ENCODE data around the gene RTTN. TPM values are rescaled to one million over a fixed set of nuclear protein-coding genes. Genes with fewer than 3 reads are reported as not detected.

Gene RTTN
- polyA plus RNA-seq, 1 experiment: 5.4 TPM

DNA sequence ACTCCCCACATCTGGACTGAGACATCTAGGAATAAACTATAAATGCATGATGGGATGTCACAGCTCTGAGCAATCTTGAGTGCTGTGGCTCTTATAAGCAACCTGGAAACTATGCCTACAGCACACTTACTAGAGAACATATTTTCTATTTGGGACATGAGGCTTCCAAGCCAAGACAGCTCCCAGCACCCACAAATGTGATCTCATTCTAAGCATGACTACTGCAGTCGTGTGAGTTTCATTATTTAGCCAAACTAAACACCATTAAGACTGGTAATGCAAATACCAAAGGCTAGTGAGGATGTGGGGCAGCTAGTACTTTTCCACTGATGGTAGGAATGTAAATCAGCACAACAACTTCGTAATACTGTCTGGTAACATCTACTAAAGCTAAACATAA is 72.5 kb downstream of the RTTN start:
- no peaks in the 10 kb centered on the region for H3K27me3 ChIP-seq (ENCODE audit: control insufficient read depth, insufficient read depth, low read length)
- peak; percentile 99 for DNase-seq (ENCODE audit: low read depth)
- ChIA-PET CTCF (interaction anchor here (0.6 to 1.3 kb wide), 5 partner anchors 9 to 131 kb away, joined by 3 to 4 read pairs (median 3); no protein-coding TSS in a partner anchor), POLR2A (no interaction called here)
- no peaks in the 10 kb centered on the region for H3K36me3 ChIP-seq (ENCODE audit: control insufficient read depth, insufficient read depth, low read length)
- TF ChIP-seq, protein P1, sequence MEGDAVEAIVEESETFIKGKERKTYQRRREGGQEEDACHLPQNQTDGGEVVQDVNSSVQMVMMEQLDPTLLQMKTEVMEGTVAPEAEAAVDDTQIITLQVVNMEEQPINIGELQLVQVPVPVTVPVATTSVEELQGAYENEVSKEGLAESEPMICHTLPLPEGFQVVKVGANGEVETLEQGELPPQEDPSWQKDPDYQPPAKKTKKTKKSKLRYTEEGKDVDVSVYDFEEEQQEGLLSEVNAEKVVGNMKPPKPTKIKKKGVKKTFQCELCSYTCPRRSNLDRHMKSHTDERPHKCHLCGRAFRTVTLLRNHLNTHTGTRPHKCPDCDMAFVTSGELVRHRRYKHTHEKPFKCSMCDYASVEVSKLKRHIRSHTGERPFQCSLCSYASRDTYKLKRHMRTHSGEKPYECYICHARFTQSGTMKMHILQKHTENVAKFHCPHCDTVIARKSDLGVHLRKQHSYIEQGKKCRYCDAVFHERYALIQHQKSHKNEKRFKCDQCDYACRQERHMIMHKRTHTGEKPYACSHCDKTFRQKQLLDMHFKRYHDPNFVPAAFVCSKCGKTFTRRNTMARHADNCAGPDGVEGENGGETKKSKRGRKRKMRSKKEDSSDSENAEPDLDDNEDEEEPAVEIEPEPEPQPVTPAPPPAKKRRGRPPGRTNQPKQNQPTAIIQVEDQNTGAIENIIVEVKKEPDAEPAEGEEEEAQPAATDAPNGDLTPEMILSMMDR (IDR thresholded peaks at IDR 0.05; ENCODE audit: insufficient read depth, low read depth, low read length): no peak
- H3K4me3 ChIP-seq (ENCODE audit: low read depth, low read length): peak overlapping the region; percentile 8; the same call in 1 of the 2 replicates

DNA sequence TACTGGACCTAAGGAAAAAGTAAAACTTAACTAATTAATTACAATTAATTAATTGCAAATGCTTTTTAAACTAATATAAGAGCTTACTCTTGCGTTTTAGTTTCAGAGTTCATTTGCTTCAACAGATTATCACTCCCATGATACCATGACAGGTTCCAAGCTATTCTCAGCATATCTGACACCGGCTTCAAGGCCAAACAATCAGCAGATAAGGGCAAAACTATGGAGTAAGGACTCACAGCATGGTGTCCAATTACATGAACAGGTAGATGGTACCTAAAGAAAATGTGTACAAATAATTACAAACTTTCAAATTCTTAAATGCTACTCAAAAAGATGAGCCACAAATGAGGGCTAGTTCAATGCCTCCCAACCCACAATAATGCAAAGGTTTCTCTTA is 77.2 kb downstream of the RTTN start:
- CTCF ChIA-PET: no interaction called here
- Histone ChIP-seq H3K27me3 (ENCODE audit: control insufficient read depth, insufficient read depth, low read length) (no peaks in the 10 kb centered on the region), H3K4me3 (ENCODE audit: low read depth, low read length) (no peak overlapping the region), H3K36me3 (ENCODE audit: control insufficient read depth, insufficient read depth, low read length) (no peaks in the 10 kb centered on the region; the same call in 1 of the 2 replicates)
- no peak for DNase-seq (ENCODE audit: low read depth)
- POLR2A ChIA-PET: no interaction called here
- TF ChIP-seq, protein P1 (IDR thresholded peaks at IDR 0.05; ENCODE audit: insufficient read depth, low read depth, low read length): no peak

DNA sequence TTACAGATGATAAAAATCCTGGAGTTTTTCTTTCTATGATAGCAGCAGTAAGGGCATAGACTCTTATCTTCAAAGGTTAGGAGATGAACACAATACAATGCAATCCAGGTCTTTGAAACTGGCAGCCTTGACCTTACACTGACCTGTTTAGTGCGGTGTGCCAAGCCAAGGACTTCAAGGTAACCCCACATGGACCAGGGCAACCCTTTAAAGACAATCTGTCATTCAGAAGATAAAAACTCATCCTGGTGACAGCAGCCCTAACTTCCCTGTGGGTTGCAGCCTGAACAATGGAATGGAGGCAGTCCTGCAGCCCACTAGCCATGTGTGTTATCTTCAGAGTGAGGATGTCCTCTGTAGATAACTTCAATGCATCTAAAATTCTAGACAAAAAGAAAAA is 78.1 kb downstream of the RTTN start:
- DNase-seq (ENCODE audit: low read depth): no peak
- no peaks in the 10 kb centered on the region for H3K27me3 ChIP-seq (ENCODE audit: control insufficient read depth, insufficient read depth, low read length)
- TF ChIP-seq, protein P1 (IDR thresholded peaks at IDR 0.05; ENCODE audit: insufficient read depth, low read depth, low read length): no peak
- H3K36me3 ChIP-seq (ENCODE audit: control insufficient read depth, insufficient read depth, low read length): no peaks in the 10 kb centered on the region; the same call in 1 of the 2 replicates
- POLR2A ChIA-PET: no interaction called here
- CTCF ChIA-PET: no interaction called here
- no peak overlapping the region for H3K4me3 ChIP-seq (ENCODE audit: low read depth, low read length)

DNA sequence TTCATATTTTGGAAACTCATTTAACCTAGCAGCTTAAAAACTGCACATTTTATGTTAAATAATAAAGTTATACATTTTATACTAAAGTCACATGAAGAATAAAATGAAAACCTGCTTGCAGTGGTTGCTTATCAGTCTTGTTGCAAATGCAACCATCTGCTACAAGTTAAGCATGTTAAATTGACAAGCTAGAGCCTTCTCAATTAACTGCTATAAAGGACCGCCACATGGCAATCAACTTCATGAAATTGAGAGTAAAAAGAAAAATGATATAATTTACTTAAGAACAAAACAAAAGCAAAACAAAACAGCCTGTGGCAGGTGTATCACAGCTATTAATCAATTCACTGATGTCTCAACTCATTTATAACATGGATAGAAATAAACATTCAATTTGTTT is 78.7 kb downstream of the RTTN start:
- ChIA-PET CTCF (no interaction called here), POLR2A (no interaction called here)
- Histone ChIP-seq H3K36me3 (ENCODE audit: control insufficient read depth, insufficient read depth, low read length) (no peaks in the 10 kb centered on the region; the same call in 1 of the 2 replicates), H3K27me3 (ENCODE audit: control insufficient read depth, insufficient read depth, low read length) (no peaks in the 10 kb centered on the region), H3K4me3 (ENCODE audit: low read depth, low read length) (no peak overlapping the region)
- TF ChIP-seq, protein P1 (IDR thresholded peaks at IDR 0.05; ENCODE audit: insufficient read depth, low read depth, low read length): no peak
- no peak for DNase-seq (ENCODE audit: low read depth)

DNA sequence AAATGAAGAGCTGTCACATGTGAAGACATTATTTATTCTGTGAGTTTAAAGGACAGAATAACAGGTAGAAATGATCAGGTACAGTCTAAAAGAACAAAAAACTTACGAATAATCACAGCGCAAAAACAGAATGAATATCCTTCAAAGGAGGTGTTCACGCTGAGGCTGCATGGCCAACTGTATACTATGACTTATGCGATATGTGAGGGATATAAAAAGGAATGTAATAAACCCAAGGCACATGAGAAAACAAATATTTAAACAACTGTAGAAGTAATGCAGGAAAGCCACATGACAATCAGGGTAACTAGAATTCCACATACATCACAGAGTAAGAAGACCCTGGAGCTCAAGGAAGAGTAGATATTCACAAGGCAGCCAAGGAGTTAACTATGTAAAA is 81.3 kb downstream of the RTTN start:
- TF ChIP-seq, protein P1 (IDR thresholded peaks at IDR 0.05; ENCODE audit: insufficient read depth, low read depth, low read length): no peak
- no peak for DNase-seq (ENCODE audit: low read depth)
- Histone ChIP-seq H3K27me3 (ENCODE audit: control insufficient read depth, insufficient read depth, low read length) (no peaks in the 10 kb centered on the region), H3K36me3 (ENCODE audit: control insufficient read depth, insufficient read depth, low read length) (no peaks in the 10 kb centered on the region; the same call in 1 of the 2 replicates), H3K4me3 (ENCODE audit: low read depth, low read length) (no peak overlapping the region)
- ChIA-PET POLR2A (no interaction called here), CTCF (interaction anchor here (0.7 kb wide), 1 partner anchor 9 kb away, joined by 3 read pairs; no protein-coding TSS in a partner anchor)

Data from BJ (cell line).